ENCODE results near the gene FAM83E. TPM values are rescaled to one million over a fixed set of nuclear protein-coding genes. Genes with fewer than 3 reads are reported as not detected.

The FAM83E gene
- polyA plus RNA-seq, 1 donor from 2014 or later: 0.73 TPM

DNA sequence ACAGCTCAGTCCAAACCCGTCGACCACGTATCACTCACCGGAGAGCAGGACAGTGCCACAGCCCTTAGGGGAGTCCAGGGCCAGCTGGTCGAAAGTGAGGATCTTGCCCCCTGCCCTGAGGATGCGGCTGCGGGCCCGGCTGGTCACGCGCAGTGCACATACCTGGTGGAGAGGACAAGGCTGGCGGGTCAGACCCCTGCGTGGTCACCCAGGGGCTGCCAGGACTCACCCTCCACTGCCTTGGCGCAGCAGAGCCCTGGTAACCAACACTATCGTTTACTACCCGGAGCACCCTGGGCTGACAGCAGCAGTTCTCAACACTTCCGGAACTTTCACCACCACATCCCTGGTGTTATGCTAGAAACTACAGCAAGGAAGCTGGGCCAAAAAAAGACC is 1.2 kb upstream of the FAM83E start:
- H3K36me3 ChIP-seq (ENCODE audit: insufficient read depth, low read length): peaks cover 3% of the 10 kb centered on the region
- H3K4me3 ChIP-seq (ENCODE audit: low read length): peak overlapping the region; percentile 88
- no peaks in the 10 kb centered on the region for H3K9me3 ChIP-seq (ENCODE audit: low read length)
- no peaks in the 10 kb centered on the region for H3K27me3 ChIP-seq (ENCODE audit: insufficient read depth, low read depth, low read length)
- no peak for TF ChIP-seq POLR2AphosphoS5 (IDR thresholded peaks at IDR 0.05)
- no peak for TF ChIP-seq RAD21 (conservative IDR thresholded peaks at IDR 0.05)
- no peak for TF ChIP-seq SMC3 (conservative IDR thresholded peaks at IDR 0.05; ENCODE audit: poor library complexity)
- TF ChIP-seq, protein P1, sequence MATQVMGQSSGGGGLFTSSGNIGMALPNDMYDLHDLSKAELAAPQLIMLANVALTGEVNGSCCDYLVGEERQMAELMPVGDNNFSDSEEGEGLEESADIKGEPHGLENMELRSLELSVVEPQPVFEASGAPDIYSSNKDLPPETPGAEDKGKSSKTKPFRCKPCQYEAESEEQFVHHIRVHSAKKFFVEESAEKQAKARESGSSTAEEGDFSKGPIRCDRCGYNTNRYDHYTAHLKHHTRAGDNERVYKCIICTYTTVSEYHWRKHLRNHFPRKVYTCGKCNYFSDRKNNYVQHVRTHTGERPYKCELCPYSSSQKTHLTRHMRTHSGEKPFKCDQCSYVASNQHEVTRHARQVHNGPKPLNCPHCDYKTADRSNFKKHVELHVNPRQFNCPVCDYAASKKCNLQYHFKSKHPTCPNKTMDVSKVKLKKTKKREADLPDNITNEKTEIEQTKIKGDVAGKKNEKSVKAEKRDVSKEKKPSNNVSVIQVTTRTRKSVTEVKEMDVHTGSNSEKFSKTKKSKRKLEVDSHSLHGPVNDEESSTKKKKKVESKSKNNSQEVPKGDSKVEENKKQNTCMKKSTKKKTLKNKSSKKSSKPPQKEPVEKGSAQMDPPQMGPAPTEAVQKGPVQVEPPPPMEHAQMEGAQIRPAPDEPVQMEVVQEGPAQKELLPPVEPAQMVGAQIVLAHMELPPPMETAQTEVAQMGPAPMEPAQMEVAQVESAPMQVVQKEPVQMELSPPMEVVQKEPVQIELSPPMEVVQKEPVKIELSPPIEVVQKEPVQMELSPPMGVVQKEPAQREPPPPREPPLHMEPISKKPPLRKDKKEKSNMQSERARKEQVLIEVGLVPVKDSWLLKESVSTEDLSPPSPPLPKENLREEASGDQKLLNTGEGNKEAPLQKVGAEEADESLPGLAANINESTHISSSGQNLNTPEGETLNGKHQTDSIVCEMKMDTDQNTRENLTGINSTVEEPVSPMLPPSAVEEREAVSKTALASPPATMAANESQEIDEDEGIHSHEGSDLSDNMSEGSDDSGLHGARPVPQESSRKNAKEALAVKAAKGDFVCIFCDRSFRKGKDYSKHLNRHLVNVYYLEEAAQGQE (IDR thresholded peaks at IDR 0.05; ENCODE audit: borderline replicate concordance): no peak
- no peak for TF ChIP-seq MXI1 (conservative IDR thresholded peaks at IDR 0.05; ENCODE audit: poor library complexity, severe bottlenecking)
- TF ChIP-seq CTCF (IDR thresholded peaks at IDR 0.05; ENCODE audit: poor library complexity, severe bottlenecking): no peak
- TF ChIP-seq EP300 (conservative IDR thresholded peaks at IDR 0.05; ENCODE audit: poor library complexity, severe bottlenecking): no peak
- TF ChIP-seq EZH2 (IDR thresholded peaks at IDR 0.05; ENCODE audit: borderline replicate concordance, insufficient read depth, low read length, poor library complexity, severe bottlenecking): no peak
- no peak for TF ChIP-seq TAF1 (IDR thresholded peaks at IDR 0.05; ENCODE audit: low read depth)
- no peak overlapping the region for H2AFZ ChIP-seq (ENCODE audit: low read depth, low read length)
- no peaks in the 10 kb centered on the region for H3F3A ChIP-seq (ENCODE audit: insufficient read depth, low read length, poor library complexity, severe bottlenecking)
- H3K4me2 ChIP-seq (ENCODE audit: low read length): no peak overlapping the region
- peak overlapping the region; percentile 3 for H3K9ac ChIP-seq (ENCODE audit: low read length)
- H3K27ac ChIP-seq (ENCODE audit: low read length): no peak overlapping the region
- no peaks in the 10 kb centered on the region for H3K9me2 ChIP-seq (ENCODE audit: insufficient read depth, low read length)
- H3K79me2 ChIP-seq (replicated peaks; ENCODE audit: insufficient read depth, low read length): peaks cover 24% of the 10 kb centered on the region
- peaks cover 4% of the 10 kb centered on the region for H4K20me1 ChIP-seq (ENCODE audit: insufficient read depth)

DNA sequence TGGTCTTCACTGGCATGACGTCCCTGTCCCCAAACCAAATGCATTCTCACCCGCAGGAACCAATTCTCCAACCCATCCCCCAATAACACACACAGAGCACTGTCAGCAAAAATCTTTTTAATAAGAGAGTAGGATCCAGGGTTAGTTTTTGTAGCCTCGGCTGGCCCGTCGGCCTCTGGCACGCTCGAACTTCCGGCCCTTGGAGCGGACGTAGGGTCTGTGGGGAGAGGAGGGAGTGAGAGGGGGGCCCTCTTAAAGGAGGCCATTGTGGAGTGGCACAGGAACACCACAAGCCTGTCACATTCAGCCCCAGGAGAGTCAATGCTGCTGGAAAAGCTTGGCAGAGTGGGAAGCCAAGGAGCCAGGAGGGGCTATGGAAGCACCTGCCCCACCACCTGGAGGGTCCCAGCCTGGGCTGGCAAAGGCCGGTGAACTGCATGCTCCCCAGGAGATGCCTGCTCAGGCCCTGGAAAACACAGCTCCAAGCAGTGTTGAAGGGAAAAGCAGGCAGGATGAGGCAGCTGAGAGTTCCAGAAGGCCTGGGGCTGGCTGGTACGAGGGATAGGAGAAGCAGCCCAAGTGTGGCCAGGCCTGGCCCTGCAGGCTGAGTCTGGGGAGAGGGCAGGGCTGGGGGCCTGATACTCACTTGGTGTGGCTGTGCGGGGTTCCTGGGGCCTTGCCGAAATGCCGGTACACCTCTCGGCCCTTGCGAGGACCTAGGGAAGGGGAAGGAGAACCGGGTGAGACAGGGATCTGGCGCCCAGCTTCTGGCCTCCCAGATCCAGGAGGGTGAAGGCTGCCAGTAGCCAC is 560 bp upstream of the FAM83E start:
- TF ChIP-seq, protein P1 (IDR thresholded peaks at IDR 0.05; ENCODE audit: borderline replicate concordance): no peak
- TF ChIP-seq MXI1 (conservative IDR thresholded peaks at IDR 0.05; ENCODE audit: poor library complexity, severe bottlenecking) (no peak), EP300 (conservative IDR thresholded peaks at IDR 0.05; ENCODE audit: poor library complexity, severe bottlenecking) (no peak), RAD21 (conservative IDR thresholded peaks at IDR 0.05) (no peak)
- Histone ChIP-seq H3K79me2 (replicated peaks; ENCODE audit: insufficient read depth, low read length) (peaks cover 24% of the 10 kb centered on the region), H3K9me2 (ENCODE audit: insufficient read depth, low read length) (no peaks in the 10 kb centered on the region), H4K20me1 (ENCODE audit: insufficient read depth) (peaks cover 4% of the 10 kb centered on the region), H3F3A (ENCODE audit: insufficient read depth, low read length, poor library complexity, severe bottlenecking) (no peaks in the 10 kb centered on the region), H3K36me3 (ENCODE audit: insufficient read depth, low read length) (peaks cover 3% of the 10 kb centered on the region), H3K9me3 (ENCODE audit: low read length) (no peaks in the 10 kb centered on the region), H3K27ac (ENCODE audit: low read length) (no peak overlapping the region), H3K9ac (ENCODE audit: low read length) (no peak overlapping the region), H3K4me2 (ENCODE audit: low read length) (no peak overlapping the region), H3K27me3 (ENCODE audit: insufficient read depth, low read depth, low read length) (no peaks in the 10 kb centered on the region), H3K4me3 (ENCODE audit: low read length) (no peak overlapping the region), H2AFZ (ENCODE audit: low read depth, low read length) (no peak overlapping the region)

All from neural cell (in vitro differentiated cells).